Measurements from ENCODE around the gene AMBRA1.
A peak's percentile ranks its signal among the peaks of the same experiment; 100 is the strongest.

Gene AMBRA1, protein sequence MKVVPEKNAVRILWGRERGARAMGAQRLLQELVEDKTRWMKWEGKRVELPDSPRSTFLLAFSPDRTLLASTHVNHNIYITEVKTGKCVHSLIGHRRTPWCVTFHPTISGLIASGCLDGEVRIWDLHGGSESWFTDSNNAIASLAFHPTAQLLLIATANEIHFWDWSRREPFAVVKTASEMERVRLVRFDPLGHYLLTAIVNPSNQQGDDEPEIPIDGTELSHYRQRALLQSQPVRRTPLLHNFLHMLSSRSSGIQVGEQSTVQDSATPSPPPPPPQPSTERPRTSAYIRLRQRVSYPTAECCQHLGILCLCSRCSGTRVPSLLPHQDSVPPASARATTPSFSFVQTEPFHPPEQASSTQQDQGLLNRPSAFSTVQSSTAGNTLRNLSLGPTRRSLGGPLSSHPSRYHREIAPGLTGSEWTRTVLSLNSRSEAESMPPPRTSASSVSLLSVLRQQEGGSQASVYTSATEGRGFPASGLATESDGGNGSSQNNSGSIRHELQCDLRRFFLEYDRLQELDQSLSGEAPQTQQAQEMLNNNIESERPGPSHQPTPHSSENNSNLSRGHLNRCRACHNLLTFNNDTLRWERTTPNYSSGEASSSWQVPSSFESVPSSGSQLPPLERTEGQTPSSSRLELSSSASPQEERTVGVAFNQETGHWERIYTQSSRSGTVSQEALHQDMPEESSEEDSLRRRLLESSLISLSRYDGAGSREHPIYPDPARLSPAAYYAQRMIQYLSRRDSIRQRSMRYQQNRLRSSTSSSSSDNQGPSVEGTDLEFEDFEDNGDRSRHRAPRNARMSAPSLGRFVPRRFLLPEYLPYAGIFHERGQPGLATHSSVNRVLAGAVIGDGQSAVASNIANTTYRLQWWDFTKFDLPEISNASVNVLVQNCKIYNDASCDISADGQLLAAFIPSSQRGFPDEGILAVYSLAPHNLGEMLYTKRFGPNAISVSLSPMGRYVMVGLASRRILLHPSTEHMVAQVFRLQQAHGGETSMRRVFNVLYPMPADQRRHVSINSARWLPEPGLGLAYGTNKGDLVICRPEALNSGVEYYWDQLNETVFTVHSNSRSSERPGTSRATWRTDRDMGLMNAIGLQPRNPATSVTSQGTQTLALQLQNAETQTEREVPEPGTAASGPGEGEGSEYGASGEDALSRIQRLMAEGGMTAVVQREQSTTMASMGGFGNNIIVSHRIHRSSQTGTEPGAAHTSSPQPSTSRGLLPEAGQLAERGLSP (N-terminal part only)

DNA sequence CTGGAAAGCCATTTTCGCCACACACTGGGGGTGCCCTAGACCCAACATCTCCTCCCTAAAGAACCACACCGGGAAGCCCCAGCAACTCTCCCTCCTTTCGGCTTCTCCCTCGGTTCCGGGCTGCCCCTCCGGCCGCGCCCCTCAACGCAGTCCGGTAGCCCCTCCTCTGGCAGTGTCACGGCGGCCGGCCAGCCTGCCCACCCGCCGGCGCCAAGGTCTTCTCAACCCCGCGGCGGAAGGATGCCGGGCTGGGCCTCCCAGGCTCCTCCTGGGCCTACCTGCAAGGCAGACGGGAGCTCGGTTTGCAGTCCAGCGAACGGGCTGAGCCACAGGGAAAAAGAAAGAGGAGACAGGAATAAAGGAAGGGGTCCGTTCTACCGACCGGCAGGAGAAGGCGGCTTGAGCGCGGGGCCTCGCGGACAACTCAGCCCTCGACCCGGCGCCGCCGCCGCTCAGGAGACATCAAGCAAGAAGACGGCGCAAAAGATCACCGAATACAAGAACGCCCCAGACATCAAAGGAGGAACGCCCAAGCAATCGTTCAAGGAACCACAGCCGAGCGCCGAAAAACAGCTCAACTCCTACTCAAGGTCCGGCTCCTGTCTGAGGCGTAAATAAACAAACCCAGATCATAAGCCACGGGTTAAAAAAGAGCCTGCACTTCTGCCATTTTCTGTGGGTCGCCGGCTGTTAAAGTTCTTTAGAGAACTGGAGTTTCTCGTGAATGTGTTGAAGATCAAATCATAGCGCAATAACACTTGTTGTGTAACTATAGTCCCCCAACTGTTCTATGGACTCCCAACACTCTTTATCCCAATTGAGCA is at the start of gene AMBRA1:
Gene AMBRA1, minus strand, starts transcription at position 474 of the 824 bp plus-strand sequence. CDS start 45,643 bp downstream, outside the sequence.
- peak within 1 kb of the TSS; percentile 75 for H3K4me2 ChIP-seq (ENCODE audit: low read depth, low read length, poor library complexity, severe bottlenecking)
- H3K36me3 ChIP-seq (ENCODE audit: low read length): no peaks in the 10 kb centered on the region
- peaks cover 4% of the 10 kb centered on the region; the same call in 1 of the 2 replicates for H3F3A ChIP-seq (ENCODE audit: insufficient read depth)
- H4K20me1 ChIP-seq (ENCODE audit: low read depth, low read length): no peaks in the 10 kb centered on the region
- peak within 1 kb of the TSS; percentile 29; the same call in 1 of the 2 replicates for H3K27ac ChIP-seq (ENCODE audit: low read depth, low read length)
- H3K9me2 ChIP-seq (replicated peaks; ENCODE audit: insufficient read depth, low read length): no peaks in the 10 kb centered on the region
- H3K9me3 ChIP-seq (ENCODE audit: insufficient read depth, low read length): no peaks in the 10 kb centered on the region
- H3K4me3 ChIP-seq (ENCODE audit: insufficient read depth, low read length, poor library complexity, severe bottlenecking): peak within 1 kb of the TSS; percentile 99
- H3K27me3 ChIP-seq (ENCODE audit: low read length): no peaks in the 10 kb centered on the region
- peak within 1 kb of the TSS; percentile 95 for H2AFZ ChIP-seq (ENCODE audit: low read depth, low read length, severe bottlenecking)
- H3K9ac ChIP-seq (ENCODE audit: low read length): peak within 1 kb of the TSS; percentile 95
- TF ChIP-seq, protein P1, sequence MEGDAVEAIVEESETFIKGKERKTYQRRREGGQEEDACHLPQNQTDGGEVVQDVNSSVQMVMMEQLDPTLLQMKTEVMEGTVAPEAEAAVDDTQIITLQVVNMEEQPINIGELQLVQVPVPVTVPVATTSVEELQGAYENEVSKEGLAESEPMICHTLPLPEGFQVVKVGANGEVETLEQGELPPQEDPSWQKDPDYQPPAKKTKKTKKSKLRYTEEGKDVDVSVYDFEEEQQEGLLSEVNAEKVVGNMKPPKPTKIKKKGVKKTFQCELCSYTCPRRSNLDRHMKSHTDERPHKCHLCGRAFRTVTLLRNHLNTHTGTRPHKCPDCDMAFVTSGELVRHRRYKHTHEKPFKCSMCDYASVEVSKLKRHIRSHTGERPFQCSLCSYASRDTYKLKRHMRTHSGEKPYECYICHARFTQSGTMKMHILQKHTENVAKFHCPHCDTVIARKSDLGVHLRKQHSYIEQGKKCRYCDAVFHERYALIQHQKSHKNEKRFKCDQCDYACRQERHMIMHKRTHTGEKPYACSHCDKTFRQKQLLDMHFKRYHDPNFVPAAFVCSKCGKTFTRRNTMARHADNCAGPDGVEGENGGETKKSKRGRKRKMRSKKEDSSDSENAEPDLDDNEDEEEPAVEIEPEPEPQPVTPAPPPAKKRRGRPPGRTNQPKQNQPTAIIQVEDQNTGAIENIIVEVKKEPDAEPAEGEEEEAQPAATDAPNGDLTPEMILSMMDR (IDR thresholded peaks at IDR 0.05; ENCODE audit: insufficient read depth, low read length, poor library complexity, severe bottlenecking): no peak
- no peak for TF ChIP-seq EZH2phosphoT487 (conservative IDR thresholded peaks at IDR 0.05; ENCODE audit: low read length)
- H3K79me2 ChIP-seq (ENCODE audit: insufficient read depth, low read length): peaks cover 50% of the 10 kb centered on the region

DNA sequence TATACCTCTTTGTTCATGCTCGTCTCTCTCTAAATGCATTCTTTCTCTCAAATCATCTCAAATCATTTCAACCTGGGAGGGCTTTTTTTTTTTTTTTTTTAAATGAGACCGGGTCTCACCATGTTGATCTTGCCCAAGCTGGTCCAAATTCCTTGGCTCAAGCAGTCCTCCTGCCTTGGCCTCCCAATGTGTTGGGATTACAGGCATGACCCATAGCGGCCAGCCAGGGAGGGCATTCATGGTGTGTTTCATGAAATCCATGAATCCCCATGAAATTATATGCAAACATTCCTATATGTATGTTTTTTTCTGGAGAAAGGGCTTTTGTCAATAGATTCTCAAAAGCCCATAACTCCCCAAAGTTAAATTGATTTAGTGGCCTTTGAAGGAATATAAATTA is 49.7 kb upstream of the AMBRA1 start:
- no peaks in the 10 kb centered on the region for H3F3A ChIP-seq (ENCODE audit: insufficient read depth)
- no peak overlapping the region for H3K9ac ChIP-seq (ENCODE audit: low read length)
- no peaks in the 10 kb centered on the region for H3K27me3 ChIP-seq (ENCODE audit: low read length)
- H3K36me3 ChIP-seq (ENCODE audit: low read length): no peaks in the 10 kb centered on the region
- H3K9me2 ChIP-seq (replicated peaks; ENCODE audit: insufficient read depth, low read length): no peaks in the 10 kb centered on the region
- H2AFZ ChIP-seq (ENCODE audit: low read depth, low read length, severe bottlenecking): no peak overlapping the region
- H3K79me2 ChIP-seq (ENCODE audit: insufficient read depth, low read length): no peaks in the 10 kb centered on the region
- H3K9me3 ChIP-seq (ENCODE audit: insufficient read depth, low read length): no peaks in the 10 kb centered on the region
- TF ChIP-seq EZH2phosphoT487 (conservative IDR thresholded peaks at IDR 0.05; ENCODE audit: low read length): no peak
- TF ChIP-seq, protein P1 (IDR thresholded peaks at IDR 0.05; ENCODE audit: insufficient read depth, low read length, poor library complexity, severe bottlenecking): no peak
- no peak overlapping the region for H3K27ac ChIP-seq (ENCODE audit: low read depth, low read length)
- H4K20me1 ChIP-seq (ENCODE audit: low read depth, low read length): no peaks in the 10 kb centered on the region
- H3K4me3 ChIP-seq (ENCODE audit: insufficient read depth, low read length, poor library complexity, severe bottlenecking): no peak overlapping the region
- H3K4me2 ChIP-seq (ENCODE audit: low read depth, low read length, poor library complexity, severe bottlenecking): no peak overlapping the region
